Neural cell (in vitro differentiated cells): ENCODE data around the gene STARD4. TPM values are rescaled to one million over a fixed set of nuclear protein-coding genes. Genes with fewer than 3 reads are reported as not detected.
A peak's percentile ranks its signal among the peaks of the same experiment; 100 is the strongest.

ENCODE experiments used
- H2AFZ ChIP-seq: fragments of 200-600, 300-800 bp; sonication (generic), shearing (Covaris generic); 2 replicates; pipeline ENCODE4 v1.6.0; 2014; ENCODE audit warnings: low read depth, mild to moderate bottlenecking, antibody characterized with exemption, low read length, moderate library complexity
- H3F3A ChIP-seq: fragments of 200-600 bp; shearing (Covaris generic); 2 replicates; pipeline ENCODE4 v1.6.1; 2016; ENCODE audit warnings: mild to moderate bottlenecking, moderate library complexity, mixed read lengths, antibody characterized with exemption, low read length; ENCODE audit not compliant: insufficient read depth, poor library complexity, severe bottlenecking
- H3K27ac ChIP-seq: fragments of 200-600, 300-800 bp; sonication (generic), shearing (Covaris generic); 2 replicates; pipeline ENCODE4 v1.5.1; 2014; ENCODE audit warnings: mild to moderate bottlenecking, low read length, moderate library complexity
- H3K27me3 ChIP-seq: fragments of 300-800, 200-600 bp; sonication (generic), shearing (Covaris generic); 2 replicates; pipeline ENCODE4 v1.6.0; 2014; ENCODE audit warnings: mild to moderate bottlenecking, low read depth, low read length, moderate library complexity; ENCODE audit not compliant: insufficient read depth
- H3K36me3 ChIP-seq: fragments of 300-800, 200-600 bp; sonication (generic), shearing (Covaris generic); 2 replicates; pipeline ENCODE4 v1.5.1; 2014; ENCODE audit warnings: mild to moderate bottlenecking, antibody characterized with exemption, low read length, moderate library complexity; ENCODE audit not compliant: insufficient read depth
- H3K4me2 ChIP-seq: fragments of 300-800, 200-600 bp; sonication (generic), shearing (Covaris generic); 2 replicates; pipeline ENCODE4 v1.6.0; 2014; ENCODE audit warnings: mild to moderate bottlenecking, low read length
- H3K4me3 ChIP-seq: fragments of 300-800, 200-600 bp; sonication (generic), shearing (Covaris generic); 2 replicates; pipeline ENCODE4 v1.5.1; 2014; ENCODE audit warnings: mild to moderate bottlenecking, low read length, moderate library complexity
- H3K79me2 ChIP-seq: fragments of 200-600 bp; shearing (Covaris generic); replicated peaks from 2 replicates; pipeline ENCODE4 v1.6.0; 2014; ENCODE audit warnings: mild to moderate bottlenecking, low read length, moderate library complexity; ENCODE audit not compliant: insufficient read depth
- H3K9ac ChIP-seq: fragments of 300-800, 200-600 bp; sonication (generic), shearing (Covaris generic); 2 replicates; pipeline ENCODE4 v1.6.1; 2016; ENCODE audit warnings: mild to moderate bottlenecking, low read length, mixed read lengths
- H3K9me2 ChIP-seq: fragments of 200-600 bp; shearing (Covaris generic); 2 replicates; pipeline ENCODE4 v1.6.1; 2016; ENCODE audit warnings: mild to moderate bottlenecking, low read length, mixed read lengths; ENCODE audit not compliant: insufficient read depth
- H3K9me3 ChIP-seq: fragments of 200-600, 300-800 bp; sonication (generic), shearing (Covaris generic); 2 replicates; pipeline ENCODE4 v1.6.1; 2016; ENCODE audit warnings: mild to moderate bottlenecking, mixed run types, low read length, moderate library complexity, mixed read lengths
- H4K20me1 ChIP-seq: fragments of 200-600 bp; shearing (Covaris generic); 2 replicates; pipeline ENCODE4 v1.6.1; 2016; ENCODE audit warnings: mild to moderate bottlenecking, mixed run types; ENCODE audit not compliant: insufficient read depth
- EP300 ChIP-seq: fragments of 450-650 bp; conservative IDR thresholded peaks from 2 replicates; pipeline ENCODE4 v1.6.1; 2014; ENCODE audit warnings: antibody characterized with exemption, mild to moderate bottlenecking, moderate library complexity; ENCODE audit not compliant: poor library complexity, severe bottlenecking
- EZH2 ChIP-seq: fragments of 200-600, 300-800 bp; shearing (Covaris generic), sonication (generic); IDR thresholded peaks from 2 replicates; pipeline ENCODE4 v1.6.1; 2014; ENCODE audit warnings: antibody characterized with exemption, low read length, borderline replicate concordance, mild to moderate bottlenecking; ENCODE audit not compliant: insufficient read depth, poor library complexity, severe bottlenecking
- MXI1 ChIP-seq: fragments of 450-650 bp; conservative IDR thresholded peaks from 2 replicates; pipeline ENCODE4 v1.6.1; 2014; ENCODE audit warnings: antibody characterized with exemption, mild to moderate bottlenecking; ENCODE audit not compliant: poor library complexity, severe bottlenecking
- POLR2AphosphoS5 ChIP-seq: IDR thresholded peaks from 2 replicates; pipeline ENCODE4 v1.6.1; 2012
- RAD21 ChIP-seq: fragments of 450-650 bp; conservative IDR thresholded peaks from 2 replicates; pipeline ENCODE4 v1.6.1; 2014; ENCODE audit warnings: antibody characterized with exemption, mild to moderate bottlenecking, moderate library complexity
- SMC3 ChIP-seq: fragments of 450-650 bp; conservative IDR thresholded peaks from 2 replicates; pipeline ENCODE4 v1.6.1; 2014; ENCODE audit warnings: antibody characterized with exemption, mild to moderate bottlenecking, moderate library complexity; ENCODE audit not compliant: poor library complexity
- TAF1 ChIP-seq: IDR thresholded peaks from 2 replicates; pipeline ENCODE4 v1.6.1; 2012; ENCODE audit warnings: low read depth
- polyA plus RNA-seq: library from polyadenylated mRNA; depleted of rRNA; stranded (reverse); fragments of >200 nt; gene quantifications from 2 replicates; pipeline ENCODE4 v1.2.3, GENCODE V29; 2014
- TF ChIP-seq, protein P1 (sequence below): IDR thresholded peaks from 2 replicates; pipeline ENCODE4 v1.6.1; 2012; ENCODE audit warnings: borderline replicate concordance
- TF ChIP-seq, protein P2 (sequence below): fragments of 450-650 bp; IDR thresholded peaks from 2 replicates; pipeline ENCODE4 v1.5.1; 2014; ENCODE audit warnings: antibody characterized with exemption, mild to moderate bottlenecking, moderate library complexity; ENCODE audit not compliant: poor library complexity, severe bottlenecking

The STARD4 gene
- polyA plus RNA-seq, 1 donor from 2014 or later = 62.6 TPM

DNA sequence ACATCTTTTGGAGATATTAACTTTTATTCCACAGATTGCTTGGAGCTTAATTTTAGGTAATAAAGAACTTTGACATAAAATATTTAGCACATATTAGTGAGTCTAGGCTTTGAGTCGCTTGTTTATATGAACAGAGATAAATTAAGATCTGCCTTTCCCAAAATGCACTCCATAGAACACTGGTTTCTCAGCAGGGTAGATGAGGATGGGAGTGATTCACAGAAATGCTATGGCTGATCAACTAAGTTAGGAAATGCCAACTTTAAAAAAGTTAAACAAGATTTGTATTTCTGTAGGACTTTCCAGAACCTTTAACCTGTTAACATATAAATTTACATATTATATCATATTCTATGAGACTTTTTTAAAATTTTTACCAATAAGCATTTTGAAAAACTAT, 65.2 kb downstream of the STARD4 start:
- TF ChIP-seq EP300 (no peak), EZH2 (no peak), RAD21 (no peak), POLR2AphosphoS5 (no peak), TAF1 (no peak), MXI1 (no peak), SMC3 (no peak)
- TF ChIP-seq, protein P1, sequence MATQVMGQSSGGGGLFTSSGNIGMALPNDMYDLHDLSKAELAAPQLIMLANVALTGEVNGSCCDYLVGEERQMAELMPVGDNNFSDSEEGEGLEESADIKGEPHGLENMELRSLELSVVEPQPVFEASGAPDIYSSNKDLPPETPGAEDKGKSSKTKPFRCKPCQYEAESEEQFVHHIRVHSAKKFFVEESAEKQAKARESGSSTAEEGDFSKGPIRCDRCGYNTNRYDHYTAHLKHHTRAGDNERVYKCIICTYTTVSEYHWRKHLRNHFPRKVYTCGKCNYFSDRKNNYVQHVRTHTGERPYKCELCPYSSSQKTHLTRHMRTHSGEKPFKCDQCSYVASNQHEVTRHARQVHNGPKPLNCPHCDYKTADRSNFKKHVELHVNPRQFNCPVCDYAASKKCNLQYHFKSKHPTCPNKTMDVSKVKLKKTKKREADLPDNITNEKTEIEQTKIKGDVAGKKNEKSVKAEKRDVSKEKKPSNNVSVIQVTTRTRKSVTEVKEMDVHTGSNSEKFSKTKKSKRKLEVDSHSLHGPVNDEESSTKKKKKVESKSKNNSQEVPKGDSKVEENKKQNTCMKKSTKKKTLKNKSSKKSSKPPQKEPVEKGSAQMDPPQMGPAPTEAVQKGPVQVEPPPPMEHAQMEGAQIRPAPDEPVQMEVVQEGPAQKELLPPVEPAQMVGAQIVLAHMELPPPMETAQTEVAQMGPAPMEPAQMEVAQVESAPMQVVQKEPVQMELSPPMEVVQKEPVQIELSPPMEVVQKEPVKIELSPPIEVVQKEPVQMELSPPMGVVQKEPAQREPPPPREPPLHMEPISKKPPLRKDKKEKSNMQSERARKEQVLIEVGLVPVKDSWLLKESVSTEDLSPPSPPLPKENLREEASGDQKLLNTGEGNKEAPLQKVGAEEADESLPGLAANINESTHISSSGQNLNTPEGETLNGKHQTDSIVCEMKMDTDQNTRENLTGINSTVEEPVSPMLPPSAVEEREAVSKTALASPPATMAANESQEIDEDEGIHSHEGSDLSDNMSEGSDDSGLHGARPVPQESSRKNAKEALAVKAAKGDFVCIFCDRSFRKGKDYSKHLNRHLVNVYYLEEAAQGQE = no peak
- TF ChIP-seq, protein P2, sequence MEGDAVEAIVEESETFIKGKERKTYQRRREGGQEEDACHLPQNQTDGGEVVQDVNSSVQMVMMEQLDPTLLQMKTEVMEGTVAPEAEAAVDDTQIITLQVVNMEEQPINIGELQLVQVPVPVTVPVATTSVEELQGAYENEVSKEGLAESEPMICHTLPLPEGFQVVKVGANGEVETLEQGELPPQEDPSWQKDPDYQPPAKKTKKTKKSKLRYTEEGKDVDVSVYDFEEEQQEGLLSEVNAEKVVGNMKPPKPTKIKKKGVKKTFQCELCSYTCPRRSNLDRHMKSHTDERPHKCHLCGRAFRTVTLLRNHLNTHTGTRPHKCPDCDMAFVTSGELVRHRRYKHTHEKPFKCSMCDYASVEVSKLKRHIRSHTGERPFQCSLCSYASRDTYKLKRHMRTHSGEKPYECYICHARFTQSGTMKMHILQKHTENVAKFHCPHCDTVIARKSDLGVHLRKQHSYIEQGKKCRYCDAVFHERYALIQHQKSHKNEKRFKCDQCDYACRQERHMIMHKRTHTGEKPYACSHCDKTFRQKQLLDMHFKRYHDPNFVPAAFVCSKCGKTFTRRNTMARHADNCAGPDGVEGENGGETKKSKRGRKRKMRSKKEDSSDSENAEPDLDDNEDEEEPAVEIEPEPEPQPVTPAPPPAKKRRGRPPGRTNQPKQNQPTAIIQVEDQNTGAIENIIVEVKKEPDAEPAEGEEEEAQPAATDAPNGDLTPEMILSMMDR = no peak

More for the DNA sequence above, 65.2 kb downstream of the STARD4 start:
- Histone ChIP-seq H3K27me3 (no peaks in the 10 kb centered on the region), H3K4me3 (no peak overlapping the region), H3F3A (no peaks in the 10 kb centered on the region), H2AFZ (no peak overlapping the region), H3K79me2 (no peaks in the 10 kb centered on the region), H3K9ac (no peak overlapping the region), H3K27ac (peak overlapping the region; percentile 24), H3K36me3 (no peaks in the 10 kb centered on the region), H3K9me2 (no peaks in the 10 kb centered on the region), H4K20me1 (no peaks in the 10 kb centered on the region), H3K9me3 (peaks cover 8% of the 10 kb centered on the region), H3K4me2 (no peak overlapping the region)

Other genes starting within 250 kb of the STARD4 start
- gene NREP, start 244.7 kb upstream of the STARD4 start, polyA plus RNA-seq = 3,611 and 3,807 TPM in 2 replicates